NCI-H2196 treated with DMSO at 0.1 percent for 48 hours (cell line): Measurements from ENCODE around the gene CNNM4.
A peak's percentile ranks its signal among the peaks of the same experiment; 100 is the strongest.

ENCODE experiments used
- DNase-seq: peaks from one replicate; lab custom pipeline; 2025; ENCODE audit not compliant: unreplicated experiment; lab: John Stamatoyannopoulos, UW

Gene CNNM4

DNA sequence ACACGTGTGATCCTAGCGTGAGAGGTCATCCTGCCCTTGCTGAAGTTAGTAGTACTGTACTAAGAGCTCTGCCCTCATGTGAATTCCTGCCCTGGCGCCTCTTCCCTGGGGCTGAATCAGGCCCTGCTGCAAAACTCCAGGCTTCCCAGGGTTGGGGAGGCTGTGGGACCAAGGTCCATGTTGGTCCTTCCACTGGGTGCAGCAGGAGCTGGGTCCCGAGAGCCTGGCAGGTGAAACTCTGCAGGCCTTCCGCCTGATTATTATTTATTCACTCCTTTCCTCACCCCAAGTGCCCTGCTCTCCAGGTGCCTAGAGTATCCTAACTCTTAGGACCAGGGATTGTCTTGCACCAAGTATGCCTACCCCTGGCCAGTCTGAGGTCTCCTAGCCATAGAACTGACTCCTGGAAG lies 50.1 kb downstream of the CNNM4 start:
- no peak for DNase-seq

DNA sequence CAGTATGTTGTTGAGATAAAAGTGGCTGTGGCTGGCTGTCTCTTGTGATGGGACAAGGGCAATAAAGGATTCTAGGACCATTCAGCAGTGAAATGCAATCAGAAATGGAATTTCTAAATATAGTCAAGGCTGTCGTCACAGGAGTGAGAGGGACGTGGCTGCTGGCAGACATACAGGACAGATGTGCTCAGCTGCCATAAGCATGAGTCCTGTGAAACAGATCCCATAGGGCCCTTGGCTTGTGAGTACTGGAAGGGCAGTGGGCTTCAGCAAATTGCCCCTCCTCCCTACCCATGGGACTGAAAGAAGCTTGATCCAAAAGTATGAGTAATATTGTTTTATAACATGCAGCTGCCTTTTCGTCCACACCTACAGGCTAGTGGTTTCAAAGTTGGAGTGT lies 51.2 kb downstream of the CNNM4 start:
- no peak for DNase-seq

DNA sequence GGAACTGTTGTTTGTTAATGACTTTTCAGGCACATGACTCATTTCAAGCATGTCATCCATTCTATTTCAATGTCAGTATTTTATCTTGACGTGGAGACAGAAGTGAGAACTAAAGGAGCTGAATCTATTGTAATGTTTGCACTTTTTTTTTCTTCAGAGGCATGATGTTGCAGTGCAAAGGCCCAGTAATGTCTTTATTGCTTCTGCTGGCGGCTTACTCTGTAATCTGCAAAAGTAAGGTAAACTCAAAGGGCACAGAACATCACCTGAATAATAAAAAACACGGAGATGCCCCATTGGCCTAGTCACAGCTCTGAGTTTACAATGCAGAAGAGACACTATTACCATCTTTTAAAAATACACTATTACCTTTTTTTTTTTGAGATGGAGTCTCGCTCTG lies 53.0 kb downstream of the CNNM4 start:
- DNase-seq = no peak

- no peak for DNase-seq
Measured at GRCh38 chr2:96815326-96816126, 54.8 kb downstream of the CNNM4 start.

- DNase-seq = peak; percentile 91
Measured at GRCh38 chr2:96816127-96816835, 55.6 kb downstream of the CNNM4 start, which contains the start of gene CNNM3. Gene CNNM3, plus strand, starts transcription at chr2:96816268. Its CDS starts 10 bp downstream, at chr2:96816278.

DNA sequence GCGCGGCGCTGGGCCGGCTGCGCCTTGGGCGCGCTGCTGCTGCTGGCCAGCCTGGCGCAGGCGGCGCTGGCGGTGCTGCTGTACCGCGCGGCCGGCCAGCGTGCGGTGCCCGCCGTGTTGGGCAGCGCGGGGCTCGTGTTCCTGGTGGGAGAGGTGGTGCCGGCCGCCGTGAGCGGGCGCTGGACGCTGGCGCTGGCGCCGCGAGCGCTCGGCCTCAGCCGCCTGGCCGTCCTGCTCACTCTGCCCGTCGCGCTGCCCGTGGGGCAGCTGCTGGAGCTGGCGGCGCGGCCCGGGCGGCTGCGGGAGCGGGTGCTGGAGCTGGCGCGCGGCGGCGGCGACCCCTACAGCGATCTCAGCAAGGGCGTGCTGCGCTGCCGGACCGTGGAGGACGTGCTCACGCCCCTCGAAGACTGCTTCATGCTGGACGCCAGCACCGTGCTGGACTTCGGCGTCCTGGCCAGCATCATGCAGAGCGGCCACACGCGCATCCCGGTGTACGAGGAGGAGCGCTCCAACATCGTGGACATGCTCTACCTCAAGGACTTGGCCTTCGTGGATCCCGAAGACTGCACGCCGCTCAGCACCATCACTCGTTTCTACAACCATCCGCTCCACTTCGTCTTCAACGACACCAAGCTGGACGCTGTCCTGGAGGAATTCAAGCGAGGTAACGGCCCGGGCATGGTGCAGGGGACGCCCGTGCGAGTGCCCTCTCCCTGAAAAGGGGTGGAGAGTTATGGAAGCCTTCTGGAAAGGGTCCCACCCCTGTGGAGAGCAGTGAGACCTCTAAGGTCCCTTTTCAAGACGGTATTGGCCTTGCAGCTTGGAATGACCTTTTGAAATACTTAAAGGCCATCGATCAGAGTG lies 56.4 kb downstream of the CNNM4 start:
- no peak for DNase-seq

GRCh38 chr2:96817882-96818281 lies 57.2 kb downstream of the CNNM4 start:
- no peak for DNase-seq

- no peak for DNase-seq
Measured at GRCh38 chr2:96819128-96819875, 58.6 kb downstream of the CNNM4 start.

- no peak for DNase-seq
Measured at GRCh38 chr2:96819876-96820511, 59.3 kb downstream of the CNNM4 start.

DNA sequence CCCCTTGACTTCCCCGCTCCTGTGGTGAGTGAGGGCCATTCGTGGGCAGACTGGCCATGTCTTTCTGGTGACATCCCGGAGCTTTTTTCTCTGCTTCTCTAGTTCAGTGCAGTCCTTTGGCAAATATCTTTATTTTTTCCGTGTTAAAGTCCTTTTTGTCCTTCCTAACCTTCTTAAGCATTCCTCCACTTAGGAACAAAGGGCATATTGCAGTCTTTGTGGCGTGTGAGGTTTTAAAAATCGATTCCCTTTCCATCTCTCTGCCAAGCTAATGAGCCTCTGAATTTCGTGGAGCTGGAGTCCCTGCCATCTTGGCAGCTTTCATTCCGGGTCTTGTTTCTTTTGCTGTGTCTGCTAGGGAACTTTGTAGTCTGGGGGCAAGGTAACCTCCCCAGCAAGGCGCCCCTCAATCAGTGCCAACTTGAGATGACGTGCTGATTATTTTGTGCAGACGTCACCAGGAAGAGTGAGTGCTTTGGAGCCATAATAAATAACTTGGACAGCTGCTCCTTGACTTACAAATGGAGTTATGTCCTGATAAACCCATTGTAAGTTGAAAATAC lies 60.5 kb downstream of the CNNM4 start:
- DNase-seq = no peak

DNA sequence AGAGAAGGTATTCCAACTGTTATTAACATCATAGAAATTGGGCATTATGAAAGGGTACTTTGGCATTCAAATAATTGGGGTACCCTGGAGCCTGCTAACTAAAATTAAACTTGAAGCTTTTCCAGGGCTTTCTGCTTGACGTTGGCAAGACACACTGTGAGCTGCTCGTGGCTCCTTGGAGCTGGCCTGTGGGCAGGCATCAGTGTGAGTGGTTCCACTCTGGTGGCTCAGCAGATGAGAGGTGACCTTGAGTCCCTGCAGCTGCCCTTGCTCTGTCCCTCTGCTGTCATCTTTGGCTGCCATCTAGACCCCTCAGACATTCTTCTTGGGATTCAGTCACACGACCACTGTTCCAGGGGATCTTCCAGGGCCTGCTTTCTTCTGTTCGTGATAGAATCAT lies 62.1 kb downstream of the CNNM4 start:
- DNase-seq = no peak

DNA sequence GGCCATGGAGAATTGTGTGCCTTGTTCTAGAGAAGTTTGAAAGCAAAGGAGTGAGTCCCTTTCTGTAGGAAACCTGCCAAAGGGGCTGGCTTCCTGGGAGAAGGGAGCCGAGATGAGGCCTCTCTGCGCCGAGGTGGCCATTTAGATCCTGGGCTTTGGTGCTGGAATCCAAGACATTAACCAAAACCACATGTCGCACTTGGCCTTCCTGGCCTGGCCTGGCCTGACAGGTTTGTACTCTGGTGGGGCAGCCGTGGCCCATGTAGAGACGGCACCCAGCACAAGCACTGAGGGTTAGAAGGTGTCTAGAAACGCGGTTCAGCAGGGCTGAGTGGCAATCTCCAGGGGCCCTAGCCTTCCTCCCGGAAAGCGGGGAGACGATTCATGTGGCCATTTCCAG lies 62.5 kb downstream of the CNNM4 start:
- DNase-seq = no peak

GRCh38 chr2:96824079-96824870 lies 63.6 kb downstream of the CNNM4 start:
- DNase-seq = no peak

GRCh38 chr2:96825057-96825456 lies 64.4 kb downstream of the CNNM4 start:
- DNase-seq = no peak

GRCh38 chr2:96826546-96827278 lies 66.0 kb downstream of the CNNM4 start:
- DNase-seq = no peak

- DNase-seq = no peak
Measured at GRCh38 chr2:96828436-96828835, 67.7 kb downstream of the CNNM4 start.

DNA sequence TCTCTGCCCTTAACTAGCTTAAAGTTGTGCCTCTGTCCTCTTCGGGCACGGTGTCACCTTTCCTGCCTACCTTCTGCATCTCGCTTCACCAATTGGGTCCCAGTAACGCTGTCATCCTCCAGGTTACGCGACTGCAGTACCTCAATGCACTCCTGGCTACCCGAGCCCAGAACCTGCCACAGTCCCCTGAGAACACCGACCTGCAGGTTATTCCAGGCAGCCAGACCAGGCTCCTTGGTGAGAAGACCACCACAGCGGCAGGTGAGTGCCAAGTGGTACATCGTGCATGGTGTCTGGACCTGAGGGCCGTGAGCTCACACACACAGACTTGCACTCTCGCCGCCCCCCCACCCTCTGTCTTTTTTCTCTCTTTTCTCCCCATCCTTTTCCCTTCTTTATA lies 68.2 kb downstream of the CNNM4 start:
- DNase-seq = no peak

DNA sequence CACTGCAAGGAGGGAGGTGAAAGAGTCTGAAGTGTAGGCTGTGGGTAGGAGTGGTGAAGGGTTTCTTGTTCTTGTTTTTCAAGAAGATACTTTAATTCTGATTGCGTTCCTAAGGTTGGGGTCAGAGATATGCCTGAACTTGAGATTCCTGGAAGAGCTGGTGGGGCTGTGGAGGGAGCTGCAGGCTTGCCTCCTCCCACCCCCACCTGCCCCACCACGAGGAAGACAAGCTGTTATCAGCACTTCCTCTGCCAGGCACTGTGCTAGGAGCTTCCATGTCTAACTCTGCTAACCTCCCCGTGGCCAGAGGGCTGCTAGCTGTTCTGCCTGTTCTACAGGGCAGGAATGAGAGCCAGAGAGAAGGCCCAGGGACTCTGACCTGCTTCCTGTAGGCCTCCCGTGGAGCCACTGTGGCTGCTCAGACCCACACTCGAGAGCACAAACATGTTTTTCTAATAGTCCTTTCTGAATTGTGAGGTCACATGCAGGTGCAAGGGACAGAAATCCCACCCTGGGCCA lies 69.4 kb downstream of the CNNM4 start:
- no peak for DNase-seq
